DND-41 (cell line): ENCODE data around the gene TTLL4.

Experiments used
- EZH2 ChIP-seq: IDR thresholded peaks from 3 replicates; pipeline ENCODE4 v1.6.1; 2012; ENCODE audit warnings: borderline replicate concordance, low read depth, mild to moderate bottlenecking, moderate library complexity, low read length, inconsistent platforms; ENCODE audit not compliant: severe bottlenecking
- TF ChIP-seq, protein P1 (sequence below): IDR thresholded peaks from 2 replicates; pipeline ENCODE4 v1.5.1; 2012; ENCODE audit warnings: borderline replicate concordance, low read length, moderate library complexity, mild to moderate bottlenecking; ENCODE audit not compliant: poor library complexity, severe bottlenecking; ENCODE audit errors: extremely low read depth

DNA sequence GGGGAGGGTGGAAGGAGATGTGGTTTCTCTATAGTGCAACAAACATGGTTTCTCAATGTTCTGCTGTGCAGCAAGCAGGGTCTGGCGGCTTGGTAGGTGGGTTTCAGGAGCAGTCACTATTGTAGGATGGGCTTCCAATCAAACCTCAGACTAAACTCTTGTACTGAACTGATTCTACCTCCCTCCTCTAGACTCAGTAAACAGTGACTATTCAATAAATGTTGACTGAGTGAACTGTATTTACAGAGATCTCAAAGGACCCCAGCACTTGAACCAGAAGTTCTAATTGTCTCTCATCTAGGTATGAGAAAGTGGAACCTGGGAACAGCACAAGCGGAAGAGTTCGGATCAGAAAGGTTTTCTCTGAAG, 44.5 kb downstream of the TTLL4 start:
- TF ChIP-seq, protein P1, sequence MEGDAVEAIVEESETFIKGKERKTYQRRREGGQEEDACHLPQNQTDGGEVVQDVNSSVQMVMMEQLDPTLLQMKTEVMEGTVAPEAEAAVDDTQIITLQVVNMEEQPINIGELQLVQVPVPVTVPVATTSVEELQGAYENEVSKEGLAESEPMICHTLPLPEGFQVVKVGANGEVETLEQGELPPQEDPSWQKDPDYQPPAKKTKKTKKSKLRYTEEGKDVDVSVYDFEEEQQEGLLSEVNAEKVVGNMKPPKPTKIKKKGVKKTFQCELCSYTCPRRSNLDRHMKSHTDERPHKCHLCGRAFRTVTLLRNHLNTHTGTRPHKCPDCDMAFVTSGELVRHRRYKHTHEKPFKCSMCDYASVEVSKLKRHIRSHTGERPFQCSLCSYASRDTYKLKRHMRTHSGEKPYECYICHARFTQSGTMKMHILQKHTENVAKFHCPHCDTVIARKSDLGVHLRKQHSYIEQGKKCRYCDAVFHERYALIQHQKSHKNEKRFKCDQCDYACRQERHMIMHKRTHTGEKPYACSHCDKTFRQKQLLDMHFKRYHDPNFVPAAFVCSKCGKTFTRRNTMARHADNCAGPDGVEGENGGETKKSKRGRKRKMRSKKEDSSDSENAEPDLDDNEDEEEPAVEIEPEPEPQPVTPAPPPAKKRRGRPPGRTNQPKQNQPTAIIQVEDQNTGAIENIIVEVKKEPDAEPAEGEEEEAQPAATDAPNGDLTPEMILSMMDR: no peak
- TF ChIP-seq EZH2: no peak
